Kidney glomerular epithelial cell (primary cell): ENCODE results near the gene DTD1.
A peak's percentile ranks its signal among the peaks of the same experiment; 100 is the strongest.

Experiments
- DNase-seq: peaks from one replicate; lab custom pipeline; 2025; lab: John Stamatoyannopoulos, UW

The DTD1 gene

GRCh38 chr20:18615020-18615650 is 27.3 kb downstream of the DTD1 start:
- no peak for DNase-seq

DNA sequence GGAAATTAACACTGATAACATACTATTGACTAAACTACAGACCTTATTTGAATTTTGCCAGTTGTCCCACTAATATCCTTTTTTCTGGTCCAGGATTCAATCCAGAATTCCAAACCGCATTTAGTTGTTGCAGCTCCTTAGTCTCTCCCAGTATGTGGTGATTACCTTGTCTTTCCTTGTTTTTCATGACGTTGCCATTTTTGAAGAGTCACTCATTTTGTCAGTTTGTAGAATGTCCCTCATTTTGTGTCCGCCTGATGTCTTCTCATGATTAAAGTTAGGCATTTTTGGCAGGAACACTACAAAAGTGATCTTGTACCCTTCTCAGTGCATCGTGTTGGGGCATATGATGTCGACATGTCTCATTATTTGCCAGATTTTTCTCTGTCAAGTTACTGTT is 33.1 kb downstream of the DTD1 start:
- no peak for DNase-seq

DNA sequence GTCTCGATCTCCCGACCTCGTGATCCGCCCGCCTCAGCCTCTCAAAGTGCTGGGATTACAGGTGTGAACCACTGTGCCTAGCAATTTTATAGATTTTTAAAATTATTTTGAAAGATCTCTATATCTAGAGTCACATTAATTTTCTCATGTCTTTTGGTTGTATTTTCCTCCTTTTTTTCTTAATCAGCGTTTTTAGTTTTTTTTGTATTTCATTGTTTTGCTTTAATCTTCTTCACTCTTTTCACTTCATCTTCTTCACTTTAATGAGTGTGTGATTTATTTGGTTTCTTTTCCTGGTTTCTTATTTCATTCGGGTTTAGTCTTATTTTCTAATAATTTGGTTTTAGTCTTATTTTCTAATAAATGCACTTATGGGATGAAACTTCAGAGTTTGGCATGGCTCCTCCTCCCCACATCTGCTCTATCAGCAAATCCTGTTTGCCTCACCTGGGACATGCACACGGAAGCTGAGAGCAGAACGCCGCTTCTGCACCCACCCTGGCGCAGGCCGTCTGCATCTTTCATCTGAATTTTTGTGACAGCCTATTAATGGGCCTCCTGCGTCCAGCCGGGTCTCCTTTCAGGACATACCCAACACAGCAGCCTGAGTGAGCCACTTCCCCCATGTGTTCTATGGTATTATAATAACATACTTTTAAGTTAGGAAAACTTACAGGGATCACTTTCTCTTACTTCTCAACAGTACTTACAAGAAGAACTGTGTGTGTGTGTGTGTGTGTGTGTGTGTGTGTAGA is 35.5 kb downstream of the DTD1 start:
- DNase-seq, result no peak

- no peak for DNase-seq
Measured at GRCh38 chr20:18624948-18625347, 37.1 kb downstream of the DTD1 start.

DNA sequence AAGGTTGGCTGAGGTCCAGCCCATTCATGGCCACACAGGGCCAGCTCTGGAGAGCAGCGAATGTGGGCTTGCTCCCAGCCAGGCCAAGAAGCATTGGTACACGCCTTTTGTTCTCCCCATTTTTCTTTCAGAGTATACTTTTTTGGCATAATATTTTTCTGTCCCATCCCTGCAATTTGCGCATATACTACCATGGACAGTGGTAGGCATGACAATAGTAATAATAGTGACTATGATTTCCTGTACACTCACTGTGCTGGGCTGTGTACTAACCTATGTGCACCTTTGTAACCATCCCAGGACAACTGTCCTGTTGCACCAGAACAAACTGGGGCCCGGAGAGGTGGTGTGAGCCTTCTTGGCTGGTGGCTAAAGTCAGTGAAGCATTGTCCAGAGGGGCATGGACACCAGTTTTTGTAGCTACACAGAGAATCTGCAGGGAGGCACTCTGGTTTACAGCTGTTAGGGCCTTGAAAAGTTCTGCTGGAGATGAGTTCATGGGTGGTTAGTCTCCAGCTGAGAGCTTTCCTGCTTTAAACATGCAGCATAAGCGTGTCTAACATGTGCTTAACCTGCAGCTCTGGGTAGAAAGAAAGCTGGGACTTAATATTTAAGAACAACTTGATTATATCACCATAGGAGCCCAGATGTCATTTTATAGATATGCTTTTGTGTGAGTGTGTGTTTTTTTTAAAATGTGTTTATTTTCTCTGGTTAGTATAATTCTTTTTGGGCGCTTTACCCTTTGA is 38.2 kb downstream of the DTD1 start:
- no peak for DNase-seq

DNA sequence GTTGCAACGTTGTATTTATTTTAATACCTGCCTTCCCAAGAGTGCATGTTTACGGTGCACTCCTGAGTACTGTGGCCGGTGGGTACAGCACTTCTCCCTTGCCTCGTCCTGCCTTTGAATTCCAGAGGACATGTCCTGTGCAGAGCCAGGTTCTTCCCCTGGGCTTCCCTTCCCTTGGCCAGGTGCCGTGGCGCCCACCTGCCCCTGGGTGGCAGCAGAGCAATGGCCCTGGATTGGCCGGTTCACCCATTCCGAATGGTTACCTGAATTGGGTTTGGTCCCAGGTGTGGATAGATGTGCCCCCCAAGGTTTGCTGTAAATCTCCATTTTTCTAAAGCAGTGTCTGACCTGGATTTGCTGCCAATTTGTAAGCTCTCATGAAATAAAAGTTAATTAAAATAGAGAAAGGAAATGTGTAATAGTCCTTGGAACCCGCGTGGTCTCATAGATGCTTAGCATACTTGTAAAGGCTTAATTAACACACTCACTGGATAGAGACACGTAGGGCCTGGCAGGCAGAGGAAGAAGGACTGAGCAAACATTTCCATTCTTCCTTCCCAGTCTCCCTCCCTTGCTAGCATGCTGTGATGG is 40.6 kb downstream of the DTD1 start:
- DNase-seq, result no peak

DNA sequence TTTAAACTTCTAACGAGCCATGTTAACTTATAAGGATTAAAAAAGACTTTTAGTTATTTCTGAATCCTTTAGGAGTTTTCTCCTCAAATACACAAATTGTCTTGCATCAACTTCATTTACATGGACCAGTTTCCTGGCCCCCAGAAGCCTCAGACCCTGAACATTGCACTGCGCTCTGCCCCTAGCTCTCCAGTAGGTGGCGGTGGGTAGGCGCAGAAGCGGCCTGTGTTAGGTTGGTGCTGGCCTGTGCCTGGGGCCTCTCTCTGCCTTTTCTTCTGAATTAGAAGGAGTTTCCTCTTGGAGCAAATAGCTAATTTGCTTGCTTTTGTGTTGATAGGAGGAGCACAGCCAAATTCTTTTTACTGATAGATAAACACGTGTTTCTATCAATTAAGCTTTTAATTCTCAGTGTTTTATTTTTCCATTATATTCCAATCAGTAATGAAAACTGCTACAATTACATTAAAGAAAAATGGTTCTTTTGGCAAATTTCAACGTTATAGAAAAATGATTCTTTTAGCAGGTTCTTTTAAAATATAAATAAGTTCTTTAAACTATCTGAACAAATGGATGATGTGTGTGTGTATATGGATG is 44.4 kb downstream of the DTD1 start:
- DNase-seq, result peak; percentile 48

GRCh38 chr20:18633411-18633810 is 45.6 kb downstream of the DTD1 start:
- DNase-seq, result no peak

- DNase-seq, result no peak
Measured at GRCh38 chr20:18634501-18634900, 46.6 kb downstream of the DTD1 start.

- no peak for DNase-seq
Measured at GRCh38 chr20:18635380-18635779, 47.5 kb downstream of the DTD1 start.

DNA sequence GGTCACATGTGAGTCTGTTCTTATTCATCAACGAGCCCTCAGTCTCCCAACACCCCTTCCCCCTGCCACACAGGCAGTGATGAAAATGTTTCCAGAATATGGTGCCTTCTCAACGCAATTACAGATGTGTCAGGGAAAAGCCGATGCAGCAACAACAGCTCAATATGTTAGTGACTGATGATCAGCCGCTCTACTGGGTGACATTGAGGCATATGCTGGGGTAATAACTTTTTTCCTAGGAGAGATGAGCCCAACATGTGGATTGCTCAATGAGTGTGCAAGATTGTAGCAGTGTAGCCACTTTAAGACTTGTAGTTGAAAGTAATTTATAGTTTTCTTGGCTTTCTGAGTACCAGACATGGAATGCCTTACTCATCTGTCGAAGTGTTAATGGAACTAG is 49.4 kb downstream of the DTD1 start:
- no peak for DNase-seq

- peak; percentile 15 for DNase-seq
Measured at GRCh38 chr20:18638768-18639167, 50.9 kb downstream of the DTD1 start.

- no peak for DNase-seq
Measured at GRCh38 chr20:18639501-18639979, 51.7 kb downstream of the DTD1 start.

GRCh38 chr20:18645196-18645745 is 57.4 kb downstream of the DTD1 start:
- DNase-seq, result no peak

GRCh38 chr20:18645851-18646250 is 58.0 kb downstream of the DTD1 start:
- DNase-seq, result peak; percentile 39

- DNase-seq, result no peak
Measured at GRCh38 chr20:18647777-18648176, 59.9 kb downstream of the DTD1 start.

- DNase-seq, result no peak
Measured at GRCh38 chr20:18650224-18650623, 62.4 kb downstream of the DTD1 start.

DNA sequence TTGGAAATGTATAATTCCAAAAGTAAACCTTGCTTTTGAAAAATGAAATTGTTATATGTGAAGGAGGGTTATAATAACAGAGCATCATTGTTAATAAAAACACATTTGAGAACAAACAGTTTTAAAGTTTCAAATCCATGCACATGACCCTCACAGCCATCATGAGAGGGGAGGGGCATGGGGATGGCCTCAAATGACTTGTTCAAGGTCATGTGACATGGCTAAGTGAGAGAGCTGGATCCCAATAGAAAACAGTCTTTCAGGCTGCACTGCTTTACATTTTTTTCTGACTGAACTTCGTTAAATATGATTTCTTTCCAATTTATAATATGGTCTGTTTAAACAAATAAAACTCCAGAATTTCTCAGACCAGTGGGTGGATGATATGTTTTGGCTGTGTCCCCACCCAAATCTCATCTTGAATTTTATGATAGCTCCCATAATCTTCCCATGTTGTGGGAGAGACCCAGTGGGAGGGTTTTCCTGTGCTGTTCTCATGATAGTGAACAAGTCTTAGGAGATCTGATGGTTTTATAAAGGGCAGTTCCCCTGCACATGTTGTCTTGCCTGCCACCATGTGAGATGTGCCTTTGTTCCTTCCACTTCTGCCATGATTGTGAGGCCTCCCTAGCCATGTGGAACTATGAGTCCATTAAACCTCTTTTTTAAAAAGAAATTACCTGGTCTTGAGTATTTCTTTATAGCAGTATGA is 66.0 kb downstream of the DTD1 start:
- no peak for DNase-seq

GRCh38 chr20:18654448-18654773 is 66.6 kb downstream of the DTD1 start:
- no peak for DNase-seq

DNA sequence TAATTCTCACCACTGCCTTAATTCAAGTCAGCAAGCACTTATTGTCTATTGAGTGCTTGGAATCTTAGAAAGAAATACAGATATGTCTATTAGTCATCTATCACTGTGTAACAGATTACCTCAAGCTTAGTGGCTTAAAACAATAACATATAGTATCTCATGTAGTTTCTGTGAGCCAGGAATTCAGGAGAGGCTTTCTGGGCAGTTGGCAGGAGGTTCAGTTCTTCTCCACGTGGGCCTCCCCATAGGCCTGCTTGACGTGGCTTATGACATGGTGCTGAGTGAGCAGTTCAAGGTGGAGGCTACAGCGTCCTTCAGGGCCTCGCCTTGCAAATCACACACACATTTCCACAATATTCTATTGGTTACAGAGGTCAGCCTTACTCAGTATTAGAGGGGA is 69.7 kb downstream of the DTD1 start:
- peak; percentile 75 for DNase-seq

DNA sequence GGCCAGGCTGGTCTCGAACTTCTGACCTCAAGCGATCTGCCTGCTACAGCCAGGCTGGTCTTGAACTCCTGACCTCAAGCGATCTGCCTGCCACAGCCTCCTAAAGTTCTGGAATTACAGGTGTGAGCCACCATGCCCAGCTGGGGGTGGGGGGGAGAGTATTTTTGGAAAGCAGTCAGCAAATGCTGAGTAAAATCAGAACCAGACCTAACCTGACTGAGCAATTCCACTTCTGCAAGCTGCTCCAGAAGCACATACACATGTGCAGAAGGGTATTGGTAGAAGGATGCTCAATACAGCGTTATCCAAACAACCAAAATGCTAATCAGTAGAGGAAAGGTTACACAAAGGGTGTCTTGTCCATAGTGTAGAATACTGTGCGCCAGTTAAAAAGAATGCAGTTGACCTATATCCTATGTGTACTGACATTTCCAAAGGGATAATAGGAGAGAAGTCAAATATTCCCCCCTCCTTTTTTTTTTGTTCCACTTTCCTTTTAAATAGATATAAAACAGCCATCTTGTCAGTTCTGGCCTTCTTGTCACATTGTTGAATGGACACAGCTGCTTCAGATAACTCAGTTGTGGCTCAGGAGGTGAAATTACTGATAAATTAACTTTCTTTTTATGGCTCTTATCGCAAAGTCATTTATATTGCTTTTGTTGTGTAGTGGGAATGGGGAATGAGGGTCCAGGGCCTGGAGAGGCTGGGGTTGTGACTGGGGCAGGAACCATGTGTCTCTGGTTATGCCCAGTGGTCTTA is 74.6 kb downstream of the DTD1 start:
- DNase-seq, result no peak
